H1 (cell line): ENCODE data around the gene CYB5R3. TPM values are rescaled to one million over a fixed set of nuclear protein-coding genes. Genes with fewer than 3 reads are reported as not detected.

ENCODE experiments used
- CTCF ChIA-PET: fragments of 300-600 bp; sonication (Branson Sonifier 250); formaldehyde crosslinking; loops from one replicate; lab custom pipeline; 2021; ENCODE audit not compliant: partially characterized antibody; lab: Charles Lee
- POLR2A ChIA-PET: fragments of 300-600 bp; sonication (Branson Sonifier 250); formaldehyde crosslinking; loops from one replicate; lab custom pipeline; 2021; ENCODE audit warnings: inconsistent platforms; ENCODE audit not compliant: partially characterized antibody; lab: Charles Lee
- DNase-seq, 2 experiments: peaks; one replicate each; pipeline versions ENCODE4 v3.0.0 to v3.0.0-alpha.2; 2010 to 2022; ENCODE audit warnings: low spot score in 2 of 2, low read depth in 1 of 2, mixed read lengths in 1 of 2
- FAIRE-seq: peaks from 2 replicates; lab custom pipeline; 2011; peaks lifted over from hg19 to GRCh38; lab: Jason Lieb, UNC
- H2AFZ ChIP-seq: 2 replicates; pipeline ENCODE4 v1.8.1; 2012; ENCODE audit warnings: low read length, inconsistent platforms
- H2AK5ac ChIP-seq: 2 replicates; pipeline ENCODE4 v1.6.1; 2013; ENCODE audit warnings: low read depth, low read length
- H2BK120ac ChIP-seq: replicated peaks from 2 replicates; pipeline ENCODE3; 2013; ENCODE audit warnings: low read depth, low read length, inconsistent platforms
- H2BK12ac ChIP-seq: 2 replicates; pipeline ENCODE4 v1.6.1; 2013; ENCODE audit warnings: low read depth, low read length
- H2BK15ac ChIP-seq: 2 replicates; pipeline ENCODE4 v1.6.1; 2013; ENCODE audit warnings: low read length
- H2BK20ac ChIP-seq: 2 replicates; pipeline ENCODE4 v1.6.1; 2013; ENCODE audit warnings: low read length
- H2BK5ac ChIP-seq: 2 replicates; pipeline ENCODE4 v1.6.1; 2013; ENCODE audit warnings: low read depth, low read length
- H3K14ac ChIP-seq: 2 replicates; pipeline ENCODE4 v1.6.1; 2013; ENCODE audit warnings: inconsistent platforms; ENCODE audit not compliant: insufficient read length
- H3K18ac ChIP-seq: 2 replicates; pipeline ENCODE4 v1.6.1; 2013; ENCODE audit warnings: low read length; ENCODE audit errors: extremely low read depth
- H3K23ac ChIP-seq: 2 replicates; pipeline ENCODE4 v1.6.1; 2013; ENCODE audit warnings: inconsistent platforms; ENCODE audit not compliant: insufficient read length
- H3K23me2 ChIP-seq: 2 replicates; pipeline ENCODE4 v1.6.1; 2013; ENCODE audit warnings: low read depth, low read length
- H3K27ac ChIP-seq: 2 replicates; pipeline ENCODE4 v1.6.1; 2011; ENCODE audit warnings: low read depth, low read length, inconsistent platforms
- H3K27me3 ChIP-seq, 4 experiments: replicated peaks in 1 of 4; 1 replicate in 1 of 4; 2 replicates in 3 of 4; pipeline versions ENCODE4 v1.6.1 to v1.8.1; 2011 to 2013; ENCODE audit warnings: low read length in 3 of 4, mild to moderate bottlenecking in 3 of 4, inconsistent platforms in 2 of 4, mixed read lengths in 2 of 4, moderate library complexity in 1 of 4; ENCODE audit not compliant: control insufficient read depth in 3 of 4, insufficient read depth in 3 of 4; ENCODE audit errors: extremely low read depth in 1 of 4
- H3K36me3 ChIP-seq, 4 experiments: 2 replicates each; pipeline versions ENCODE4 v1.6.1 to v1.8.1; 2011 to 2013; ENCODE audit warnings: mild to moderate bottlenecking in 4 of 4, low read length in 3 of 4, moderate library complexity in 2 of 4, control low read depth in 1 of 4, inconsistent platforms in 1 of 4; ENCODE audit not compliant: insufficient read depth in 4 of 4, control insufficient read depth in 2 of 4
- H3K4ac ChIP-seq: replicated peaks from 2 replicates; pipeline ENCODE3; 2013; ENCODE audit warnings: low read length, low read depth, mixed read lengths, inconsistent platforms; ENCODE audit not compliant: insufficient read length
- H3K4me1 ChIP-seq, 4 experiments: replicated peaks in 1 of 4; 1 replicate in 1 of 4; 2 replicates in 3 of 4; pipeline versions ENCODE4 v1.6.1 to v1.8.1; 2011 to 2013; ENCODE audit warnings: low read length in 3 of 4, inconsistent platforms in 2 of 4, mixed read lengths in 1 of 4; ENCODE audit not compliant: insufficient read depth in 4 of 4, control insufficient read depth in 3 of 4
- H3K4me2 ChIP-seq, 2 experiments: 2 replicates each; pipeline versions ENCODE4 v1.6.1 to v1.8.1; 2011 to 2013; ENCODE audit warnings: low read depth in 2 of 2, low read length in 2 of 2, control low read depth in 1 of 2, inconsistent platforms in 1 of 2, mild to moderate bottlenecking in 1 of 2; ENCODE audit not compliant: insufficient read depth in 1 of 2
- H3K4me3 ChIP-seq, 4 experiments: fragments of 200-600, 300-600 bp in 1 of 4; sonication (generic), shearing (Covaris generic), sonication (Bioruptor Twin) in 1 of 4; 2 replicates each; pipeline versions ENCODE4 v1.5.1 to v1.8.1; 2011 to 2016; ENCODE audit warnings: low read length in 4 of 4, low read depth in 3 of 4, control low read depth in 2 of 4, inconsistent platforms in 2 of 4, mild to moderate bottlenecking in 2 of 4, mixed read lengths in 1 of 4, moderate library complexity in 1 of 4; ENCODE audit not compliant: insufficient read depth in 2 of 4; ENCODE audit errors: extremely low read depth in 1 of 4
- H3K56ac ChIP-seq: replicated peaks from 2 replicates; pipeline ENCODE3; 2013; ENCODE audit warnings: low read depth, mild to moderate bottlenecking, mixed read lengths, low read length, inconsistent platforms; ENCODE audit not compliant: insufficient read length
- H3K79me1 ChIP-seq: 2 replicates; pipeline ENCODE4 v1.6.1; 2013; ENCODE audit warnings: low read depth, low read length, control low read depth
- H3K79me2 ChIP-seq, 2 experiments: 2 replicates each; pipeline versions ENCODE4 v1.6.1 to v1.8.1; 2012 to 2013; ENCODE audit warnings: low read length in 2 of 2, mild to moderate bottlenecking in 2 of 2, inconsistent platforms in 1 of 2; ENCODE audit not compliant: insufficient read depth in 2 of 2, control insufficient read depth in 1 of 2
- H3K9ac ChIP-seq, 4 experiments: replicated peaks in 1 of 4; 1 replicate in 1 of 4; 2 replicates in 3 of 4; pipeline versions ENCODE4 v1.6.1 to v1.8.1; 2011 to 2013; ENCODE audit warnings: low read depth in 3 of 4, low read length in 3 of 4, control low read depth in 2 of 4, mild to moderate bottlenecking in 2 of 4, moderate library complexity in 2 of 4, inconsistent platforms in 1 of 4; ENCODE audit errors: extremely low read depth in 1 of 4
- H3K9me3 ChIP-seq, 2 experiments: 2 replicates each; pipeline versions ENCODE4 v1.6.1 to v1.8.1; 2012 to 2013; ENCODE audit warnings: mild to moderate bottlenecking in 2 of 2, moderate library complexity in 2 of 2, control low read depth in 1 of 2, inconsistent platforms in 1 of 2, low read depth in 1 of 2, low read length in 1 of 2, mixed read lengths in 1 of 2; ENCODE audit not compliant: insufficient read depth in 2 of 2
- H4K20me1 ChIP-seq, 2 experiments: replicated peaks in 1 of 2; 2 replicates each; pipeline versions ENCODE3 to v1.8.1; 2011 to 2013; ENCODE audit warnings: inconsistent platforms in 2 of 2, low read length in 2 of 2, mild to moderate bottlenecking in 1 of 2; ENCODE audit not compliant: insufficient read depth in 2 of 2, control insufficient read depth in 1 of 2
- H4K5ac ChIP-seq: 2 replicates; pipeline ENCODE4 v1.6.1; 2013; ENCODE audit warnings: low read length, low read depth, mixed read lengths, inconsistent platforms; ENCODE audit not compliant: insufficient read length
- H4K8ac ChIP-seq: 2 replicates; pipeline ENCODE4 v1.8.0; 2013; ENCODE audit warnings: mild to moderate bottlenecking, moderate library complexity, low read length, inconsistent platforms; ENCODE audit not compliant: insufficient read depth; ENCODE audit errors: extremely low read depth
- H4K91ac ChIP-seq: replicated peaks from 2 replicates; pipeline ENCODE3; 2013; ENCODE audit warnings: low read length, mixed read lengths, inconsistent platforms; ENCODE audit not compliant: insufficient read length
- ASH2L ChIP-seq: fragments of 200-600, 300-600 bp; sonication (generic); IDR thresholded peaks from one replicate; pipeline ENCODE4 v1.7.1; 2017; ENCODE audit warnings: low read length
- CBX8 ChIP-seq: fragments of 300-800, 300-1000 bp; sonication (generic); IDR thresholded peaks from 2 replicates; pipeline ENCODE4 v1.7.1; 2016; ENCODE audit warnings: low read depth, low read length, borderline replicate concordance
- CHD2 ChIP-seq: IDR thresholded peaks from 2 replicates; pipeline ENCODE4 v1.6.1; 2012; ENCODE audit warnings: low read length, improper control_type of control experiment
- EP300 ChIP-seq, 2 experiments: IDR thresholded peaks; 1 replicate in 1 of 2; 2 replicates in 1 of 2; pipeline ENCODE4 v1.6.1; 2011 to 2012; ENCODE audit warnings: low read depth in 2 of 2, low read length in 2 of 2, mild to moderate bottlenecking in 2 of 2, borderline replicate concordance in 1 of 2, inconsistent platforms in 1 of 2, moderate library complexity in 1 of 2
- FOSL1 ChIP-seq: IDR thresholded peaks from 2 replicates; pipeline ENCODE4 v1.6.1; 2011; ENCODE audit warnings: mild to moderate bottlenecking, low read depth, low read length, moderate library complexity; ENCODE audit not compliant: insufficient read depth
- JUN ChIP-seq: IDR thresholded peaks from 2 replicates; pipeline ENCODE4 v1.6.1; 2011; ENCODE audit warnings: low read depth, mild to moderate bottlenecking, improper control_type of control experiment, low read length
- MAFK ChIP-seq: IDR thresholded peaks from 2 replicates; pipeline ENCODE4 v1.6.1; 2012; ENCODE audit warnings: low read depth, mild to moderate bottlenecking, improper control_type of control experiment, low read length
- MAX ChIP-seq: IDR thresholded peaks from 2 replicates; pipeline ENCODE4 v1.6.1; 2012; ENCODE audit warnings: inconsistent platforms
- NRF1 ChIP-seq: IDR thresholded peaks from 2 replicates; pipeline ENCODE4 v1.6.1; 2011; ENCODE audit warnings: mild to moderate bottlenecking, low read depth, low read length, improper control_type of control experiment
- POLR2A ChIP-seq, 2 experiments: IDR thresholded peaks; 1 replicate in 1 of 2; 2 replicates in 1 of 2; pipeline ENCODE4 v1.6.1; 2011; ENCODE audit warnings: low read depth in 2 of 2, low read length in 2 of 2, mild to moderate bottlenecking in 2 of 2; ENCODE audit errors: control extremely low read depth in 1 of 2
- SIX5 ChIP-seq: IDR thresholded peaks from 2 replicates; pipeline ENCODE4 v1.6.1; 2011; ENCODE audit warnings: mild to moderate bottlenecking, low read depth, low read length
- SP1 ChIP-seq: IDR thresholded peaks from 2 replicates; pipeline ENCODE4 v1.6.1; 2011; ENCODE audit warnings: low read depth, low read length
- SUZ12 ChIP-seq: fragments of 200-600 bp; sonication (generic); IDR thresholded peaks from 2 replicates; pipeline ENCODE4 v1.6.1; 2012; ENCODE audit warnings: mild to moderate bottlenecking, inconsistent platforms, low read length, moderate library complexity, mixed read lengths
- TAF7 ChIP-seq: optimal IDR thresholded peaks from 2 replicates; pipeline ENCODE3; 2011; ENCODE audit warnings: low read depth, mild to moderate bottlenecking, inconsistent platforms, low read length, moderate library complexity, borderline replicate concordance
- TBP ChIP-seq: IDR thresholded peaks from 2 replicates; pipeline ENCODE4 v1.6.1; 2011; ENCODE audit warnings: low read depth, low read length, improper control_type of control experiment
- WGBS, 2 experiments: shearing (Covaris generic) in 1 of 2; methylation state at CpG; one replicate each; pipeline versions ENCODE4 v1.1.6 to v1.1.7; 2013 to 2015; ENCODE audit warnings: low lambda C conversion rate in 2 of 2, mixed read lengths in 2 of 2, inconsistent platforms in 1 of 2, low coverage in 1 of 2, missing lambda C conversion rate in 1 of 2; ENCODE audit not compliant: insufficient replicate concordance in 2 of 2, insufficient coverage in 1 of 2, insufficient read length in 1 of 2; ENCODE audit errors: extremely low coverage in 1 of 2, missing lambda C conversion rate in 1 of 2; 5-methylcytosine and 5-hydroxymethylcytosine counted together
- polyA plus RNA-seq, 7 experiments: library from polyadenylated mRNA; depleted of rRNA in 3 of 7; stranded (reverse) in 5 of 7; unstranded in 2 of 7; fragments of >200 nt in 5 of 7; fragments of 200-250 nt in 2 of 7; gene quantifications; 1 replicate in 5 of 7; 2 replicates in 1 of 7; 4 replicates in 1 of 7; pipeline versions ENCODE4 v1.2.1 to v1.2.3, GENCODE V29; 2011 to 2013; ENCODE audit warnings: missing spikeins in 2 of 7, mixed read lengths in 2 of 7
- total RNA-seq: library from RNA; stranded (reverse); fragmentation: NEBNext Ultra II Directional; extraction: Animal tissue kit (Norgen Biotek cat#: 25700); gene quantifications from 2 replicates; pipeline ENCODE4 v1.2.1, GENCODE V29; 2021

The CYB5R3 gene
- total and polyA plus RNA-seq, 2 of the 8 experiments (the other 6 are each of a cell fraction or from before 2014, with no cell fraction given): 75.3 to 113 TPM

DNA sequence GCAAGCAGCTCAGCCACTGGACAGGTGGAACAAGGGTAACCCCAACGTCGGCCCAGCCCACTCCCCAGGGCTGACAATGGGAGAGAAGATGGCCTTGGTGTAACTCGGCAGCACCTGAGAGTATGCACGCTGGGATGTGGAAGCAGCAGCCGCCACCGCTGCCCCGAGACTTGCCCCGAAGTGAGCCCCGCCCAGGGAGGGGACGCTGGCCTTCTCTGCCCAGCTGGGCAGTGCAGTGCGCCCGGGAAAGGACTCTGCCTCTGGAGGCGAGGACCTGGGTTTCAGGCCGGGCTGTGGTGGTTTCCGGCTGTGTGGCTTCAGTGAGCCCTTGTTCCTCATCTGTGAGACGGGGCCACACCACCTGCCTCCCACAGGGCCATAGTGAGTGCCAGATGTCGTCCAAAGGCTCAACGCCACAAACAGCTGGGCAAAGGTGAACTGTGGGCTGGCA is 25.9 kb downstream of the CYB5R3 start:
- Histone ChIP-seq H4K8ac (no peak overlapping the region), H3K9ac (no peak overlapping the region), H3K36me3 (peaks cover 4 to 26% (median 11%) of the 10 kb centered on the region in 4 experiments; a peak in 5 of 8 replicates), H2BK20ac (no peak overlapping the region), H2BK15ac (no peak overlapping the region), H3K23me2 (no peaks in the 10 kb centered on the region), H3K4me2 (no peak overlapping the region), H3K4me1 (no peaks in the 10 kb centered on the region; a peak in 1 of 7 replicates), H3K9me3 (no peaks in the 10 kb centered on the region), H3K27ac (no peak overlapping the region), H3K23ac (no peak overlapping the region), H3K79me1 (no peaks in the 10 kb centered on the region), H4K91ac (no peak overlapping the region), H4K5ac (no peak overlapping the region), H2AFZ (no peak overlapping the region), H3K4ac (no peak overlapping the region), H2BK12ac (no peak overlapping the region), H3K27me3 (no peaks in the 10 kb centered on the region), H4K20me1 (peaks cover 1 to 8% of the 10 kb centered on the region in 2 experiments), H2BK5ac (no peak overlapping the region), H3K18ac (no peak overlapping the region), H2AK5ac (no peak overlapping the region), H3K4me3 (no peak overlapping the region), H3K56ac (no peak overlapping the region), H3K14ac (no peak overlapping the region), H2BK120ac (no peak overlapping the region), H3K79me2 (no peaks in the 10 kb centered on the region)
- 86% methylated on average over 15 of the region's 18 CpGs; no CpG with 5 or more reads in 1 of the 2 experiments for WGBS, 2 experiments
- CTCF ChIA-PET: interaction anchor here (1.0 to 4.9 kb wide), 6 partner anchors 8 to 244 kb away, joined by 3 to 43 read pairs (median 14); no protein-coding TSS in a partner anchor
- DNase-seq: no peak
- no peak for FAIRE-seq
- POLR2A ChIA-PET: interaction anchor here (1.6 to 8.9 kb wide), 5 partner anchors 9 to 392 kb away, joined by 4 to 85 read pairs (median 8); partner anchors contain the start of genes CYB5R3, PACSIN2 and POLDIP3
- TF ChIP-seq TAF7: no peak
- no peak for TF ChIP-seq CBX8
- TF ChIP-seq MAX: no peak
- TF ChIP-seq ASH2L: no peak
- TF ChIP-seq MAFK: no peak
- TF ChIP-seq SP1: no peak
- no peak for TF ChIP-seq POLR2A (IDR thresholded peaks at IDR 0.05; ENCODE audit: control extremely low read depth in 1 of 2, low read depth in 2 of 2, low read length in 2 of 2)
- no peak for TF ChIP-seq FOSL1
- no peak for TF ChIP-seq SIX5
- TF ChIP-seq CHD2: no peak
- no peak for TF ChIP-seq JUN
- TF ChIP-seq SUZ12: no peak
- no peak for TF ChIP-seq EP300 (IDR thresholded peaks at IDR 0.05; ENCODE audit: borderline replicate concordance in 1 of 2, low read depth in 2 of 2, low read length in 2 of 2)
- TF ChIP-seq TBP: no peak
- TF ChIP-seq NRF1: no peak
